ENCODE data around the gene SSBP2. TPM values are rescaled to one million over a fixed set of nuclear protein-coding genes. Genes with fewer than 3 reads are reported as not detected.
"Not testable (repeated sequence)": the region's sequence is repeated elsewhere in the genome, so short reads cannot be mapped to it uniquely, and the experiment has no call there.

The SSBP2 gene
- total RNA-seq, 6 donors from 2014 or later = 23.0 to 110 (median 32.9) TPM

- WGBS, 2 donors = 8 to 14% methylated on average over 1 of the region's 1 CpG
- Histone ChIP-seq H3K27ac (peak overlapping the region in 3 of 4 donors; percentile 13 to 72 (median 55)), H3K27me3 (no peaks in the 10 kb centered on the region), H3K9me3 (no peaks in the 10 kb centered on the region), H3K4me1 (peaks cover 0 to 19% (median 13%) of the 10 kb centered on the region in 4 donors), H3K4me3 (no peak overlapping the region), H3K36me3 (no peaks in the 10 kb centered on the region)
- DNase-seq = no peak
- TF ChIP-seq CTCF (IDR thresholded peaks at IDR 0.05) (no peak), POLR2A (IDR thresholded peaks at IDR 0.05) (no peak), POLR2AphosphoS5 (IDR thresholded peaks at IDR 0.05) (no peak), EP300 (IDR thresholded peaks at IDR 0.05) (no peak)
- no peak for ATAC-seq (ENCODE audit: low FRiP score in 2 of 2)
These were observed 244.5 kb downstream of the SSBP2 start for GRCh38 chr5:81506378-81506777.

GRCh38 chr5:81505672-81506071 lies 245.2 kb downstream of the SSBP2 start:
- Histone ChIP-seq H3K36me3 (no peaks in the 10 kb centered on the region), H3K27me3 (no peaks in the 10 kb centered on the region), H3K4me3 (peak overlapping the region in 1 of 4 donors; percentile 21), H3K9me3 (no peaks in the 10 kb centered on the region), H3K4me1 (peaks cover 0 to 19% (median 13%) of the 10 kb centered on the region in 4 donors), H3K27ac (peak overlapping the region; percentile 3 to 72 (median 48))
- ATAC-seq (ENCODE audit: low FRiP score in 2 of 2) = no peak
- TF ChIP-seq POLR2AphosphoS5 (IDR thresholded peaks at IDR 0.05) (no peak), POLR2A (IDR thresholded peaks at IDR 0.05) (no peak), EP300 (IDR thresholded peaks at IDR 0.05) (no peak), CTCF (IDR thresholded peaks at IDR 0.05) (no peak)
- WGBS, 2 donors = 31 to 36% methylated on average over 1 of the region's 1 CpG
- DNase-seq = no peak

- ATAC-seq (ENCODE audit: low FRiP score in 2 of 2); DNase-seq; H3K36me3 ChIP-seq; H3K4me3 ChIP-seq; H3K27ac ChIP-seq; H3K9me3 ChIP-seq; H3K27me3 ChIP-seq: not testable (repeated sequence)
- peaks cover 0 to 19% (median 13%) of the 10 kb centered on the region in 4 donors for H3K4me1 ChIP-seq
These were observed 247.3 kb downstream of the SSBP2 start for GRCh38 chr5:81503602-81504001.

- Histone ChIP-seq H3K27ac (no peak overlapping the region), H3K27me3 (no peaks in the 10 kb centered on the region), H3K36me3 (no peaks in the 10 kb centered on the region), H3K9me3 (no peaks in the 10 kb centered on the region), H3K4me1 (no peaks in the 10 kb centered on the region), H3K4me3 (no peak overlapping the region)
- no peak for DNase-seq
- no peak for TF ChIP-seq EP300 (IDR thresholded peaks at IDR 0.05)
- no peak for TF ChIP-seq CTCF (IDR thresholded peaks at IDR 0.05)
- no peak for TF ChIP-seq POLR2A (IDR thresholded peaks at IDR 0.05)
- no peak for TF ChIP-seq POLR2AphosphoS5 (IDR thresholded peaks at IDR 0.05)
- ATAC-seq (ENCODE audit: low FRiP score in 2 of 2) = no peak
- 93 to 98% methylated on average over 3 of the region's 3 CpGs for WGBS, 2 donors
These were observed 255.6 kb downstream of the SSBP2 start for GRCh38 chr5:81495286-81495685.

- ATAC-seq (ENCODE audit: low FRiP score in 2 of 2) = no peak
- H3K27ac ChIP-seq = no peak overlapping the region
- 96 to 98% methylated on average over 2 of the region's 2 CpGs for WGBS, 2 donors
These were observed 262.0 kb downstream of the SSBP2 start for GRCh38 chr5:81488862-81489261.

More at GRCh38 chr5:81488862-81489261, 262.0 kb downstream of the SSBP2 start:
- Histone ChIP-seq H3K36me3 (no peaks in the 10 kb centered on the region), H3K4me1 (no peaks in the 10 kb centered on the region), H3K9me3 (no peaks in the 10 kb centered on the region), H3K4me3 (no peak overlapping the region), H3K27me3 (no peaks in the 10 kb centered on the region)
- DNase-seq = no peak
- TF ChIP-seq EP300 (IDR thresholded peaks at IDR 0.05) (no peak), POLR2AphosphoS5 (IDR thresholded peaks at IDR 0.05) (no peak), CTCF (IDR thresholded peaks at IDR 0.05) (no peak), POLR2A (IDR thresholded peaks at IDR 0.05) (no peak)
